Cardiac fibroblast (primary cell): ENCODE measurements around the gene MRPS11.

ENCODE experiments used
- DNase-seq, 2 donors: peaks; one replicate each; pipeline versions ENCODE4 v3.0.0 to v3.0.0-alpha.2; 2010; ENCODE audit warnings: low read depth in 2 of 2
- H3K4me3 ChIP-seq, 2 donors: replicated peaks in 1 of 2; 1 replicate in 1 of 2; 2 replicates in 1 of 2; pipeline ENCODE4 v1.5.1; 2011; ENCODE audit warnings: low read depth in 2 of 2, low read length in 2 of 2, mild to moderate bottlenecking in 2 of 2, moderate library complexity in 1 of 2
- TF ChIP-seq, protein P1 (sequence below): IDR thresholded peaks from one replicate; pipeline ENCODE4 v1.5.1; 2011; ENCODE audit warnings: low read depth, mild to moderate bottlenecking, low read length, inconsistent platforms

MRPS11 gene

GRCh38 chr15:88489321-88489720 is 21.8 kb downstream of the MRPS11 start:
- H3K4me3 ChIP-seq: no peak overlapping the region
- TF ChIP-seq, protein P1, sequence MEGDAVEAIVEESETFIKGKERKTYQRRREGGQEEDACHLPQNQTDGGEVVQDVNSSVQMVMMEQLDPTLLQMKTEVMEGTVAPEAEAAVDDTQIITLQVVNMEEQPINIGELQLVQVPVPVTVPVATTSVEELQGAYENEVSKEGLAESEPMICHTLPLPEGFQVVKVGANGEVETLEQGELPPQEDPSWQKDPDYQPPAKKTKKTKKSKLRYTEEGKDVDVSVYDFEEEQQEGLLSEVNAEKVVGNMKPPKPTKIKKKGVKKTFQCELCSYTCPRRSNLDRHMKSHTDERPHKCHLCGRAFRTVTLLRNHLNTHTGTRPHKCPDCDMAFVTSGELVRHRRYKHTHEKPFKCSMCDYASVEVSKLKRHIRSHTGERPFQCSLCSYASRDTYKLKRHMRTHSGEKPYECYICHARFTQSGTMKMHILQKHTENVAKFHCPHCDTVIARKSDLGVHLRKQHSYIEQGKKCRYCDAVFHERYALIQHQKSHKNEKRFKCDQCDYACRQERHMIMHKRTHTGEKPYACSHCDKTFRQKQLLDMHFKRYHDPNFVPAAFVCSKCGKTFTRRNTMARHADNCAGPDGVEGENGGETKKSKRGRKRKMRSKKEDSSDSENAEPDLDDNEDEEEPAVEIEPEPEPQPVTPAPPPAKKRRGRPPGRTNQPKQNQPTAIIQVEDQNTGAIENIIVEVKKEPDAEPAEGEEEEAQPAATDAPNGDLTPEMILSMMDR: no peak
- DNase-seq: no peak

DNA sequence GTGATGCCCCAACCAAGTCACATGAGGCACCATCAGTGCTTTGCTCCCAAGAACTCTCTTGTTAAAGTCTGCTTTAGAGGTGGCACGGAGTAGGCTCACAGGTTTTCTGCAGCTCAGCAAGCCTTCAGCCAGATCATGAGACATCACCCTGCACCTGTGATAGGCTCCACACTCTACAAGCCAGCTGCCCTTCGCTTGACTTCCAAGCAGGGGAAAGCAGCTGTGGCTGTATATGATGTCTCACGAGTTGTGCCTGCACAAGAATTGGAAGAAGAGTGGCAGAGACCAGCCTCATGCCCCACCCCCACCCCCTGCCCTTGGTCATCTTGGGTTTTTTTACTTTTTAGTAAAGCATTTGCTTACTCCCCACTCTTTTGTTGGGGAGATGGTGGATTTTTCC is 22.5 kb downstream of the MRPS11 start:
- TF ChIP-seq, protein P1: no peak
- DNase-seq: no peak
- H3K4me3 ChIP-seq: no peak overlapping the region

GRCh38 chr15:88491158-88491557 is 23.6 kb downstream of the MRPS11 start:
- TF ChIP-seq, protein P1: no peak
- no peak for DNase-seq
- H3K4me3 ChIP-seq: no peak overlapping the region

GRCh38 chr15:88493844-88494243 is 26.3 kb downstream of the MRPS11 start:
- no peak for DNase-seq
- H3K4me3 ChIP-seq: no peak overlapping the region
- TF ChIP-seq, protein P1: no peak

GRCh38 chr15:88497109-88497765 is 29.7 kb downstream of the MRPS11 start:
- TF ChIP-seq, protein P1: no peak
- no peak overlapping the region for H3K4me3 ChIP-seq
- DNase-seq: no peak

DNA sequence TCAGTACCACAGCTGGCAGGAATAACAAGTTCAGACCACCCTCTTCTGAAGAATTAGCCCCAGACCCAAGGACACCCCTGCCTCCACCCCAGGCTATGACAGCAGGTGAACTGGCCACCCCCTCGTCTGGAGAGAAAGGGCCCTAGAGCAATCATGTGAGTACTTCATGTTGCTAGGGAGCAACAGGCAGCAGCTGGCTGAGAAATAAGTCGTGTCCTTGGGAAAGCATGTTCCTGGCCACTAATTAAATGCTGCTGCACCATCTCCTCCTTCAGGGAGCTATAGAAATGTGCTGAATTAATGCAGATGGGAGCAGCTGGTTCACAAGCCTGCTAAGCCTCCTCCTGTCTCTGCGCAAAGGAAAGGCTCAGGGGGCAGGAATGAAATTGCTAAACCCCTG is 31.5 kb downstream of the MRPS11 start:
- TF ChIP-seq, protein P1: no peak
- no peak overlapping the region for H3K4me3 ChIP-seq
- DNase-seq: no peak

DNA sequence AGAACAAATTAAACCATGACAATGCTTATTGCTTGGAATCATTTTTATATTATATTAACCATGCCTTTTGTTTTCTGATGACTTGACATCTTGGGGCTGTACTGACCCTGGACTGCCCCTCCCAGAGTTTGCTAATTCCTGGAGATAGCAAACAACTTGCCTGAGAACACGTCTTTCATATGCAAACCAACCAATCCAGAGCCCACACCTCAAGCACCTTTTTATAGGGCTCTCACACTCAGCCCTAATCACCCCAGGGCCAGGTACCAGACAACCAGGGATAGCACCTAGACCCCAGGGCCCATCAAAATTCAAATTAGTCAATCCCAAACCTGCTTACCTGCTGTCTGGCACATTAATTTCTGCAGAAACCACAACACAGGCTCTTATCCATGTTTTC is 36.9 kb downstream of the MRPS11 start:
- no peak overlapping the region for H3K4me3 ChIP-seq
- DNase-seq: no peak
- TF ChIP-seq, protein P1: no peak
